TTC549 (cell line): Measurements from ENCODE around the gene FAM98B.
A peak's percentile ranks its signal among the peaks of the same experiment; 100 is the strongest.
"Not testable (repeated sequence)": the region's sequence is repeated elsewhere in the genome, so short reads cannot be mapped to it uniquely, and the experiment has no call there.

ENCODE experiments used
- FAIRE-seq: peaks from 2 replicates; lab custom pipeline; 2012; peaks lifted over from hg19 to GRCh38; lab: Jason Lieb, UNC

FAM98B gene

GRCh38 chr15:38453971-38454695 is at the start of gene FAM98B:
Gene FAM98B (plus strand): TSS chr15:38454127. CDS start chr15:38454162, 35 bp downstream.
- no peak for FAIRE-seq

- FAIRE-seq: no peak
These were observed 47.5 kb upstream of the FAM98B start for GRCh38 chr15:38406436-38406835.

- FAIRE-seq: no peak
These were observed 45.4 kb upstream of the FAM98B start for GRCh38 chr15:38408576-38408975.

- no peak for FAIRE-seq
These were observed 42.0 kb upstream of the FAM98B start for GRCh38 chr15:38411902-38412301.

- no peak for FAIRE-seq
These were observed 41.5 kb upstream of the FAM98B start for GRCh38 chr15:38412466-38412865.

- FAIRE-seq: peak; percentile 73
These were observed 39.6 kb upstream of the FAM98B start for GRCh38 chr15:38414357-38414756.

GRCh38 chr15:38421069-38421690 is 32.7 kb upstream of the FAM98B start:
- no peak for FAIRE-seq

GRCh38 chr15:38424101-38424552 is 29.8 kb upstream of the FAM98B start:
- FAIRE-seq: no peak

- no peak for FAIRE-seq
These were observed 28.7 kb upstream of the FAM98B start for GRCh38 chr15:38425269-38425668.

- no peak for FAIRE-seq
These were observed 26.5 kb upstream of the FAM98B start for GRCh38 chr15:38427380-38427779.

- no peak for FAIRE-seq
These were observed 23.7 kb upstream of the FAM98B start for GRCh38 chr15:38430106-38430760.

- no peak for FAIRE-seq
These were observed 16.9 kb upstream of the FAM98B start for GRCh38 chr15:38436993-38437392.

GRCh38 chr15:38437603-38438002 is 16.3 kb upstream of the FAM98B start:
- not testable (repeated sequence) for FAIRE-seq

- no peak for FAIRE-seq
These were observed 15.6 kb upstream of the FAM98B start for GRCh38 chr15:38438031-38438986.

GRCh38 chr15:38440353-38441129 is 13.4 kb upstream of the FAM98B start:
- FAIRE-seq: no peak

- no peak for FAIRE-seq
These were observed 12.8 kb upstream of the FAM98B start for GRCh38 chr15:38441130-38441519.

GRCh38 chr15:38454696-38455090 is 766 bp downstream of the FAM98B start:
- no peak for FAIRE-seq

GRCh38 chr15:38455092-38455491 is 1.2 kb downstream of the FAM98B start:
- no peak for FAIRE-seq

GRCh38 chr15:38458646-38459045 is 4.7 kb downstream of the FAM98B start:
- FAIRE-seq: no peak

GRCh38 chr15:38459480-38459879 is 5.6 kb downstream of the FAM98B start:
- no peak for FAIRE-seq

GRCh38 chr15:38460543-38460942 is 6.6 kb downstream of the FAM98B start:
- no peak for FAIRE-seq
